A549 (cell line): ENCODE measurements around the gene ATP13A3. TPM values are rescaled to one million over a fixed set of nuclear protein-coding genes. Genes with fewer than 3 reads are reported as not detected.
"Not testable (repeated sequence)": the region's sequence is repeated elsewhere in the genome, so short reads cannot be mapped to it uniquely, and the experiment has no call there.

Source experiments
- ATAC-seq, 2 experiments: fragments of 200-7000 bp in 1 of 2; fragments of >200 bp in 1 of 2; cut with Nextera tagmentation in 1 of 2; cut with Tn5 transposase in 1 of 2; 3 replicates each; pipeline versions ENCODE4 v1.8.0 to v1.9.1; 2018 to 2020; ENCODE audit warnings: mild to moderate bottlenecking in 1 of 2, moderate library complexity in 1 of 2
- CTCF ChIA-PET: fragments of 300-600 bp; sonication (Branson Sonifier 250); formaldehyde crosslinking; extraction: SDS; loops from one replicate; lab custom pipeline; 2021; ENCODE audit warnings: antibody characterized with exemption, inconsistent platforms; lab: Yijun Ruan, JAX
- POLR2A ChIA-PET: fragments of 350-600 bp; formaldehyde crosslinking; extraction: SDS; loops from one replicate; lab custom pipeline; 2021; ENCODE audit warnings: antibody characterized with exemption, inconsistent platforms; lab: Yijun Ruan, JAX
- DNase-seq, 2 experiments: peaks; one replicate each; pipeline versions ENCODE4 v3.0.0 to v3.0.0-alpha.2; 2011 to 2016; ENCODE audit warnings: low read depth in 1 of 2, low spot score in 1 of 2
- FAIRE-seq: peaks from 2 replicates; lab custom pipeline; 2011; peaks lifted over from hg19 to GRCh38; lab: Jason Lieb, UNC
- H3K27ac ChIP-seq, 2 experiments: fragments of >200 bp; sonication (Bioruptor Twin); formaldehyde crosslinking; 3 replicates each; pipeline ENCODE4 v1.5.1; 2016 to 2017
- H3K4me1 ChIP-seq: fragments of >200 bp; sonication (Bioruptor Twin); formaldehyde crosslinking; 3 replicates; pipeline ENCODE4 v1.6.1; 2016
- H3K4me2 ChIP-seq: fragments of >200 bp; sonication (Bioruptor Twin); formaldehyde crosslinking; 3 replicates; pipeline ENCODE4 v1.6.1; 2016
- H3K4me3 ChIP-seq: fragments of >200 bp; sonication (Bioruptor Twin); formaldehyde crosslinking; 3 replicates; pipeline ENCODE4 v1.5.1; 2016
- H3K9me3 ChIP-seq: fragments of >200 bp; sonication (Bioruptor Twin); formaldehyde crosslinking; 3 replicates; pipeline ENCODE4 v1.6.1; 2016
- BCL3 ChIP-seq: fragments of >200 bp; sonication (Bioruptor Twin); formaldehyde crosslinking; IDR thresholded peaks from 3 replicates; pipeline ENCODE4 v1.6.1; 2016
- CHD2 ChIP-seq: fragments of 150-350 bp; IDR thresholded peaks from 2 replicates; pipeline ENCODE4 v1.6.1; 2014; ENCODE audit warnings: low read length; ENCODE audit not compliant: partially characterized antibody
- E2F6 ChIP-seq: IDR thresholded peaks from 2 replicates; pipeline ENCODE4 v1.6.1; 2012; ENCODE audit warnings: low read depth, borderline replicate concordance
- EHF ChIP-seq: fragments of 250-450 bp; sonication (Bioruptor Pico); IDR thresholded peaks from 2 replicates; pipeline ENCODE4 v1.5.0; 2020; ENCODE audit warnings: mild to moderate bottlenecking
- FOSB ChIP-seq: fragments of 250-450 bp; sonication (Bioruptor Pico); IDR thresholded peaks from 2 replicates; pipeline ENCODE4 v1.5.0; 2020; ENCODE audit warnings: mild to moderate bottlenecking, moderate library complexity
- FOSL2 ChIP-seq, 2 experiments: fragments of 450-650 bp in 1 of 2; fragments of >200 bp in 1 of 2; sonication (Bioruptor Twin) in 1 of 2; formaldehyde crosslinking; IDR thresholded peaks; 2 replicates each; pipeline versions ENCODE4 v1.5.0 to v1.6.1; 2016 to 2020; ENCODE audit warnings: mild to moderate bottlenecking in 1 of 2, moderate library complexity in 1 of 2
- GATA3 ChIP-seq: IDR thresholded peaks from 2 replicates; pipeline ENCODE4 v1.6.1; 2012; ENCODE audit warnings: borderline replicate concordance
- HDAC2 ChIP-seq: fragments of 200-600 bp; sonication (generic); IDR thresholded peaks from 2 replicates; pipeline ENCODE4 v1.6.1; 2016
- JUN ChIP-seq, 2 experiments: fragments of >200 bp; sonication (Bioruptor Twin); formaldehyde crosslinking; IDR thresholded peaks; 2 replicates in 1 of 2; 3 replicates in 1 of 2; pipeline ENCODE4 v1.6.1; 2016 to 2017
- KDM1A ChIP-seq: fragments of 200-600 bp; sonication (generic); IDR thresholded peaks from 2 replicates; pipeline ENCODE4 v1.6.1; 2016; ENCODE audit warnings: low read depth, mild to moderate bottlenecking
- NFE2L2 ChIP-seq: fragments of 150-350 bp; conservative IDR thresholded peaks from 2 replicates; pipeline ENCODE4 v1.6.1; 2014; ENCODE audit warnings: low read length
- NR3C1 ChIP-seq: fragments of >200 bp; sonication (Bioruptor Twin); formaldehyde crosslinking; IDR thresholded peaks from 3 replicates; pipeline ENCODE4 v1.6.1; 2017
- PBX3 ChIP-seq: IDR thresholded peaks from 2 replicates; pipeline ENCODE4 v1.6.1; 2012
- POLR2A ChIP-seq: IDR thresholded peaks from 2 replicates; pipeline ENCODE4 v1.6.1; 2012; ENCODE audit warnings: mild to moderate bottlenecking, low read length
- POLR2AphosphoS2 ChIP-seq: conservative IDR thresholded peaks from 2 replicates; pipeline ENCODE4 v1.6.1; 2012; ENCODE audit warnings: low read length, improper control_type of control experiment, inconsistent platforms
- RNF2 ChIP-seq: fragments of 200-600 bp; sonication (generic); IDR thresholded peaks from 2 replicates; pipeline ENCODE4 v1.6.1; 2016; ENCODE audit warnings: low read depth, mild to moderate bottlenecking, antibody characterized with exemption, moderate library complexity, borderline replicate concordance
- SMC3 ChIP-seq: fragments of >200 bp; sonication (Bioruptor Twin); formaldehyde crosslinking; IDR thresholded peaks from 3 replicates; pipeline ENCODE4 v1.6.1; 2018; ENCODE audit warnings: inconsistent platforms
- TFCP2L1 ChIP-seq: fragments of 250-450 bp; sonication (Bioruptor Pico); IDR thresholded peaks from 2 replicates; pipeline ENCODE4 v1.5.0; 2021; ENCODE audit warnings: mild to moderate bottlenecking
- TP53 ChIP-seq: fragments of 250-450 bp; sonication (Bioruptor Pico); IDR thresholded peaks from 2 replicates; pipeline ENCODE4 v1.5.0; 2021; ENCODE audit warnings: mild to moderate bottlenecking, moderate library complexity
- ZC3H11A ChIP-seq: fragments of 450-650 bp; IDR thresholded peaks from 2 replicates; pipeline ENCODE4 v1.6.1; 2014; ENCODE audit warnings: antibody characterized with exemption, mild to moderate bottlenecking
- ZSCAN20 ChIP-seq: fragments of 250-450 bp; sonication (Bioruptor Pico); IDR thresholded peaks from 2 replicates; pipeline ENCODE4 v1.8.0; 2022; ENCODE audit warnings: mild to moderate bottlenecking, moderate library complexity
- WGBS: methylation state at CpG from one replicate; pipeline ENCODE4 v1.1.6; 2017; ENCODE audit errors: missing lambda C conversion rate; 5-methylcytosine and 5-hydroxymethylcytosine counted together
- polyA minus RNA-seq: library from RNA; depleted of rRNA, polyadenylated mRNA; stranded (reverse); fragments of >200 nt; gene quantifications from 2 replicates; pipeline ENCODE4 v1.2.3, GENCODE V29; 2011; rRNA and poly(A)+ RNA removed
- polyA plus RNA-seq, 4 experiments: library from polyadenylated mRNA; depleted of rRNA in 3 of 4; stranded (reverse); fragments of >200 nt; fragmentation: RNase III in 1 of 4; extraction: RNeasy Plus Mini Kit Qiagen cat#74134 plus additional on column Dnase treatment in 1 of 4; gene quantifications; 2 replicates in 3 of 4; 3 replicates in 1 of 4; pipeline ENCODE4 v1.2.3, GENCODE V29; 2011 to 2017
- TF ChIP-seq, protein P1 (sequence below): fragments of 450-650 bp; IDR thresholded peaks from 2 replicates; pipeline ENCODE4 v1.6.1; 2014; ENCODE audit warnings: antibody characterized with exemption
- TF ChIP-seq, protein P2 (sequence below): fragments of >200 bp; sonication (Bioruptor Twin); formaldehyde crosslinking; IDR thresholded peaks from 3 replicates; pipeline ENCODE4 v1.5.1; 2016
- TF ChIP-seq, protein P3 (sequence below): IDR thresholded peaks from 2 replicates; pipeline ENCODE4 v1.6.1; 2012

The ATP13A3 gene
- polyA plus RNA-seq (2011; rRNA removed) (84.5 and 102 TPM in 2 replicates), polyA plus RNA-seq (2017; fragmentation: RNase III; extraction: RNeasy Plus Mini Kit Qiagen cat#74134 plus additional on column Dnase treatment) (57.2 to 64.2 TPM (median 63.6 TPM) in 3 replicates), polyA minus RNA-seq (53.0 and 57.1 TPM in 2 replicates)
- 13.5 and 14.2 TPM in 2 replicates for polyA plus RNA-seq (2012; cell fraction: cytosol; rRNA removed)
- 6.9 and 15.0 TPM in 2 replicates for polyA plus RNA-seq (2012; cell fraction: nucleus; rRNA removed)

GRCh38 chr3:194486540-194487288 is at the start of gene ATP13A3:
Gene ATP13A3, minus strand, starts transcription at chr3:194487002. Its CDS starts 24,812 bp downstream, at chr3:194462190.
- POLR2A ChIA-PET: no interaction called here
- peak within 1 kb of the TSS; percentile 90 to 100 for H3K27ac ChIP-seq
- no peak for TF ChIP-seq FOSB (CRISPR knock-in tag)
- no peak for TF ChIP-seq RNF2
- TF ChIP-seq, protein P1, sequence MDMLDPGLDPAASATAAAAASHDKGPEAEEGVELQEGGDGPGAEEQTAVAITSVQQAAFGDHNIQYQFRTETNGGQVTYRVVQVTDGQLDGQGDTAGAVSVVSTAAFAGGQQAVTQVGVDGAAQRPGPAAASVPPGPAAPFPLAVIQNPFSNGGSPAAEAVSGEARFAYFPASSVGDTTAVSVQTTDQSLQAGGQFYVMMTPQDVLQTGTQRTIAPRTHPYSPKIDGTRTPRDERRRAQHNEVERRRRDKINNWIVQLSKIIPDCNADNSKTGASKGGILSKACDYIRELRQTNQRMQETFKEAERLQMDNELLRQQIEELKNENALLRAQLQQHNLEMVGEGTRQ: peak; percentile 78
- TF ChIP-seq TFCP2L1: no peak
- peak; percentile 70; the same call in 2 of the 3 replicates for TF ChIP-seq BCL3
- no peak for TF ChIP-seq FOSL2 (IDR thresholded peaks at IDR 0.05)
- TF ChIP-seq FOSL2 (CRISPR knock-in tag; IDR thresholded peaks at IDR 0.05): no peak
- peak; percentile 74 for TF ChIP-seq POLR2A
- TF ChIP-seq SMC3: 0 out of 3 replicates have a peak, but pooled peaks have one; percentile 8
- no peak for TF ChIP-seq HDAC2
- TF ChIP-seq GATA3: no peak
- no peak for TF ChIP-seq NFE2L2
- no peak for TF ChIP-seq KDM1A
- TF ChIP-seq EHF: no peak
- TF ChIP-seq, protein P2, sequence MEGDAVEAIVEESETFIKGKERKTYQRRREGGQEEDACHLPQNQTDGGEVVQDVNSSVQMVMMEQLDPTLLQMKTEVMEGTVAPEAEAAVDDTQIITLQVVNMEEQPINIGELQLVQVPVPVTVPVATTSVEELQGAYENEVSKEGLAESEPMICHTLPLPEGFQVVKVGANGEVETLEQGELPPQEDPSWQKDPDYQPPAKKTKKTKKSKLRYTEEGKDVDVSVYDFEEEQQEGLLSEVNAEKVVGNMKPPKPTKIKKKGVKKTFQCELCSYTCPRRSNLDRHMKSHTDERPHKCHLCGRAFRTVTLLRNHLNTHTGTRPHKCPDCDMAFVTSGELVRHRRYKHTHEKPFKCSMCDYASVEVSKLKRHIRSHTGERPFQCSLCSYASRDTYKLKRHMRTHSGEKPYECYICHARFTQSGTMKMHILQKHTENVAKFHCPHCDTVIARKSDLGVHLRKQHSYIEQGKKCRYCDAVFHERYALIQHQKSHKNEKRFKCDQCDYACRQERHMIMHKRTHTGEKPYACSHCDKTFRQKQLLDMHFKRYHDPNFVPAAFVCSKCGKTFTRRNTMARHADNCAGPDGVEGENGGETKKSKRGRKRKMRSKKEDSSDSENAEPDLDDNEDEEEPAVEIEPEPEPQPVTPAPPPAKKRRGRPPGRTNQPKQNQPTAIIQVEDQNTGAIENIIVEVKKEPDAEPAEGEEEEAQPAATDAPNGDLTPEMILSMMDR: no peak
- TF ChIP-seq, protein P3, sequence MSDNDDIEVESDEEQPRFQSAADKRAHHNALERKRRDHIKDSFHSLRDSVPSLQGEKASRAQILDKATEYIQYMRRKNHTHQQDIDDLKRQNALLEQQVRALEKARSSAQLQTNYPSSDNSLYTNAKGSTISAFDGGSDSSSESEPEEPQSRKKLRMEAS: peak; percentile 65
- peak in 1 of 2 experiments; percentile 83; a peak in 3 of 5 replicates for TF ChIP-seq JUN (IDR thresholded peaks at IDR 0.05)
- no peak for TF ChIP-seq ZC3H11A
- FAIRE-seq (no peak), DNase-seq (peak; percentile 79 to 84), ATAC-seq (peak; percentile 82 to 84)
- no peaks in the 10 kb centered on the region for H3K9me3 ChIP-seq
- peak within 1 kb of the TSS; percentile 94 for H3K4me2 ChIP-seq
- H3K4me3 ChIP-seq: peak within 1 kb of the TSS; percentile 77
- CTCF ChIA-PET: interaction anchor here (0.9 to 1.6 kb wide), 7 partner anchors 10 to 153 kb away, joined by 3 to 8 read pairs (median 3); no protein-coding TSS in a partner anchor
- WGBS: 0% methylated on average over 9 of the region's 99 CpGs
- H3K4me1 ChIP-seq: peaks cover 52% of the 10 kb centered on the region

- H3K27ac ChIP-seq, H3K4me2 ChIP-seq, CTCF ChIA-PET, H3K4me3 ChIP-seq, DNase-seq, ATAC-seq, POLR2A ChIA-PET, FAIRE-seq: not testable (repeated sequence)
- Histone ChIP-seq H3K4me1 (peaks cover 22% of the 10 kb centered on the region), H3K9me3 (peaks cover 13% of the 10 kb centered on the region)
- 89% methylated on average over 10 of the region's 10 CpGs for WGBS
These were observed 48.4 kb upstream of the ATP13A3 start for GRCh38 chr3:194535199-194535598.

DNA sequence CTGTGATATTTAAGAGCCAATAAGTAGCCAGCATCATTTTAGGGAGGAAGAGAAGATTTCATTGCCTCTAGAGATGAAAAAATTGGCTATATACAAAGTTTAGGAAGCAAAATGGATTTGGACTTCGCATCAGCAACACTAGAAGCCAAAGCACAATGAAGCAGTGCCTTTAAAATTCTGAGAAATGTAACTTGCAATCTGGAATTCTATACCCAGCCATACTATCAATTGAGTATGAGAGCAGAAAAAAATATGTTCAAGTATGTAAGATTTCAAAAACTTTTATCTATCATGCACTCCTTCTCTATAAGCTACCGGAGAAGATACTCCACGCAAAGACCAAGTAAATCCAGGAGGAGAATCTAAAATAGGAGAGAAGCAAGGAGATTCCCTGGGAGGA is 47.4 kb upstream of the ATP13A3 start:
- Histone ChIP-seq H3K4me2 (no peak overlapping the region), H3K4me3 (no peak overlapping the region), H3K9me3 (peaks cover 13% of the 10 kb centered on the region), H3K4me1 (peaks cover 22% of the 10 kb centered on the region), H3K27ac (no peak overlapping the region)
- 72% methylated on average over 3 of the region's 3 CpGs for WGBS
- FAIRE-seq: no peak
- no peak for ATAC-seq
- ChIA-PET POLR2A (no interaction called here), CTCF (no interaction called here)
- no peak for DNase-seq
- no peak for TF ChIP-seq NR3C1
- TF ChIP-seq TP53 (CRISPR knock-in tag): no peak
- TF ChIP-seq BCL3: no peak
- TF ChIP-seq PBX3: no peak
- TF ChIP-seq FOSL2 (IDR thresholded peaks at IDR 0.05): no peak
- TF ChIP-seq FOSL2 (CRISPR knock-in tag; IDR thresholded peaks at IDR 0.05): no peak
- TF ChIP-seq TFCP2L1: no peak
- no peak for TF ChIP-seq POLR2A
- no peak for TF ChIP-seq NFE2L2
- TF ChIP-seq E2F6: no peak
- no peak for TF ChIP-seq POLR2AphosphoS2
- no peak for TF ChIP-seq ZSCAN20 (CRISPR knock-in tag)
- TF ChIP-seq, protein P1: no peak
- no peak for TF ChIP-seq CHD2
